Parathyroid adenoma (tissue), 2 donors: ENCODE results near the gene PEAK1.

Experiments
- H2AFZ ChIP-seq: fragments of 300-600 bp; sonication (generic); one replicate; pipeline ENCODE4 v1.7.0; 2017; ENCODE audit warnings: antibody characterized with exemption, mild to moderate bottlenecking
- H3K27ac ChIP-seq: fragments of 300-600 bp; sonication (generic); one replicate; pipeline ENCODE4 v1.7.0; 2017
- H3K27me3 ChIP-seq: fragments of 300-600 bp; sonication (generic); one replicate; pipeline ENCODE4 v1.7.0; 2017; ENCODE audit warnings: low read length; ENCODE audit not compliant: control insufficient read depth, insufficient read depth
- H3K36me3 ChIP-seq: fragments of 300-600 bp; sonication (generic); one replicate; pipeline ENCODE4 v1.7.0; 2017; ENCODE audit warnings: low read length; ENCODE audit not compliant: control insufficient read depth, insufficient read depth
- H3K4me1 ChIP-seq: fragments of 300-600 bp; sonication (generic); one replicate; pipeline ENCODE4 v1.7.0; 2017; ENCODE audit warnings: control low read depth
- H3K4me2 ChIP-seq: fragments of 300-600 bp; sonication (generic); one replicate; pipeline ENCODE4 v1.7.0; 2017; ENCODE audit warnings: low read length
- H3K4me3 ChIP-seq: fragments of 300-600 bp; sonication (generic); one replicate; pipeline ENCODE4 v1.7.0; 2017; ENCODE audit warnings: low read depth, low read length
- H3K79me2 ChIP-seq: fragments of 300-600 bp; sonication (generic); one replicate; pipeline ENCODE4 v1.7.0; 2017; ENCODE audit warnings: control low read depth
- H3K9ac ChIP-seq: fragments of 300-600 bp; sonication (generic); one replicate; pipeline ENCODE4 v1.7.0; 2017; ENCODE audit warnings: mild to moderate bottlenecking
- H3K9me3 ChIP-seq: fragments of 300-600 bp; sonication (generic); one replicate; pipeline ENCODE4 v1.7.0; 2017; ENCODE audit warnings: low read length; ENCODE audit not compliant: control insufficient read depth
- CTCF ChIP-seq: fragments of 300-600 bp; sonication (generic); IDR thresholded peaks from one replicate; pipeline ENCODE4 v1.7.0; 2017; ENCODE audit warnings: antibody characterized with exemption, mild to moderate bottlenecking
- donor health status: primary hyperparathyroidism.

Gene PEAK1

DNA sequence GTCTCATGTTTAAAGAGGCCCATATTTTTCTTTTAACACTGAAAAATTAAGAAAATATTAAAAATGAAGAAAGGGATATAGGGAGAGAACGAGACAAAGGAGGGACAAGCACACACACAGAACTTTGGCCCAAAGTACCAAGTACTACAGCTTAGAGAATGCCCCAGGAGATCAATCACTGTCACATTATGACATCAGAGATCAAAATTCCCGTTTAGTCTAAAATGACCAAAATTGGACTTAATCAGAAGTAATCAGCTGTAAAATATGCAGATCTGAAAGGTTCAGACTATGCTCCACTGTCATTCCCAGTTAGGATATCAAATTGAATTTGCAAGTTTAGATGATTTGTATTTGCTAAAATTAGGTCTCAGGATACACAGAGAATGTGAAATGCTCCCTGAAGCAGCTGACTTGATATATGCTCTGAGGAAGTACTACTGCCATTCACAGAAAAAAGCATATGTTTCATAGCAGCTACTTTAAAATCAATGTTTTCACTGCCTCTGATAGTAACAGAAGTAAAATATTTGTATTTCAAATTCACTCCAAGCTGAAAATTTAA lies 123.0 kb downstream of the PEAK1 start:
- no peak overlapping the region for H3K4me2 ChIP-seq
- no peaks in the 10 kb centered on the region for H3K79me2 ChIP-seq
- no peaks in the 10 kb centered on the region for H3K9me3 ChIP-seq
- no peaks in the 10 kb centered on the region for H3K27me3 ChIP-seq
- no peak overlapping the region for H3K9ac ChIP-seq
- H3K4me3 ChIP-seq: no peak overlapping the region
- H3K27ac ChIP-seq: no peak overlapping the region
- H3K36me3 ChIP-seq: no peaks in the 10 kb centered on the region
- no peaks in the 10 kb centered on the region for H3K4me1 ChIP-seq
- TF ChIP-seq CTCF: no peak
- H2AFZ ChIP-seq: no peak overlapping the region

DNA sequence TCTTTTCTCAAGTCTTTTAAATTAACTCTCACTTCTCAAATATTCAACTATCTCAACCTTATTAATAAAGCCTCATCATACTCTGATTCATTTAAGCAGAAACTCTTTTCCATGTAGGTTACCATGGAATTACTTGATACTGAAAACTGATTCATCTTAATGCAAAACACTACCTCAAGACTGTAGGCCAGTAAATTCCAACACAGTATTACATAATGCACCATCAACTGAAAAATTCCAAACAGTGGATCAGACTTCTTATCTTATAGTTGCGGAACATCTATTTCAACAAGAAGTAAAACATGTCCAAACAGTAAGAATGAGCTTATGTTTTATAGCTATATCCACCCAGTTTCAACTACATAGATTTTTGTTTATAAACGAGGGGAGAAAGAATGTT lies 124.5 kb downstream of the PEAK1 start:
- H3K9ac ChIP-seq: no peak overlapping the region
- H3K79me2 ChIP-seq: no peaks in the 10 kb centered on the region
- no peak for TF ChIP-seq CTCF
- H3K4me3 ChIP-seq: no peak overlapping the region
- no peaks in the 10 kb centered on the region for H3K36me3 ChIP-seq
- H3K27ac ChIP-seq: no peak overlapping the region
- no peak overlapping the region for H2AFZ ChIP-seq
- H3K9me3 ChIP-seq: no peaks in the 10 kb centered on the region
- H3K4me2 ChIP-seq: no peak overlapping the region
- no peaks in the 10 kb centered on the region for H3K27me3 ChIP-seq
- no peaks in the 10 kb centered on the region for H3K4me1 ChIP-seq

GRCh38 chr15:77292969-77293558 lies 126.8 kb downstream of the PEAK1 start:
- Histone ChIP-seq H3K36me3 (no peaks in the 10 kb centered on the region), H2AFZ (no peak overlapping the region), H3K4me2 (no peak overlapping the region), H3K27me3 (no peaks in the 10 kb centered on the region), H3K4me3 (no peak overlapping the region), H3K9me3 (no peaks in the 10 kb centered on the region), H3K9ac (no peak overlapping the region), H3K79me2 (no peaks in the 10 kb centered on the region), H3K4me1 (no peaks in the 10 kb centered on the region), H3K27ac (no peak overlapping the region)
- no peak for TF ChIP-seq CTCF

DNA sequence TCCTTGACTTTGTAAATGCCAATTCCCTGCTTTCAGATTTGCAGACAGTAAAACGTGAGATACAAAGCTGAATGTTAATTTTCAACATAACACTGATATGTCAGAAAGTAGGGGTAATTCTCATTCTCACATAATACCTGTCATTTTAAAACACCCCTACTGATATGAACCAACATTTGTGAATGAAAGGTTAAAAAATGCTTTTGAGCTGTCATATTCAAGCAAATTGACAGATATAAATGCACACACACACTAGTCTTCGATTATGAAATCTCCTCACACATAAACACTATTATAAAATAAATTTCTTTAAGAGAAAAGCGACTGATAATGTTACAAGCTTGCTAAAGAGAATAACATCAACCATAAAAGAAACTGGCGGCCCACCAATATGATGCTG lies 128.8 kb downstream of the PEAK1 start:
- H3K4me2 ChIP-seq: no peak overlapping the region

More for the DNA sequence above, 128.8 kb downstream of the PEAK1 start:
- H3K27ac ChIP-seq: no peak overlapping the region
- H3K79me2 ChIP-seq: no peaks in the 10 kb centered on the region
- H3K27me3 ChIP-seq: no peaks in the 10 kb centered on the region
- H3K4me3 ChIP-seq: no peak overlapping the region
- H3K4me1 ChIP-seq: no peaks in the 10 kb centered on the region
- H2AFZ ChIP-seq: no peak overlapping the region
- no peak overlapping the region for H3K9ac ChIP-seq
- H3K36me3 ChIP-seq: no peaks in the 10 kb centered on the region
- TF ChIP-seq CTCF: no peak
- H3K9me3 ChIP-seq: no peaks in the 10 kb centered on the region
